HL-60 (cell line): Measurements from ENCODE around the gene ZCCHC2.

Experiments
- DNase-seq, 2 experiments: peaks; one replicate each; pipeline ENCODE4 v3.0.0-alpha.2; 2010 to 2020; ENCODE audit warnings: low read depth in 1 of 2, low spot score in 1 of 2
- H3K27ac ChIP-seq: fragments of 250-450 bp; sonication (Bioruptor Pico); replicated peaks from 2 replicates; pipeline ENCODE4 v1.5.1; 2020; ENCODE audit warnings: mild to moderate bottlenecking, moderate library complexity
- H3K27me3 ChIP-seq: fragments of 250-450 bp; sonication (Bioruptor Pico); 2 replicates; pipeline ENCODE4 v1.5.1; 2021; ENCODE audit warnings: mild to moderate bottlenecking, moderate library complexity; ENCODE audit not compliant: insufficient read depth, poor library complexity, severe bottlenecking
- H3K4me3 ChIP-seq: replicated peaks from 2 replicates; pipeline ENCODE4 v1.5.1; 2011; ENCODE audit warnings: mild to moderate bottlenecking, control low read depth, low read length; ENCODE audit not compliant: insufficient read depth
- CTCF ChIP-seq: IDR thresholded peaks from one replicate; pipeline ENCODE4 v1.5.1; 2011; ENCODE audit warnings: low read length, control low read depth, inconsistent platforms; ENCODE audit not compliant: insufficient read depth
- GABPA ChIP-seq: IDR thresholded peaks from 2 replicates; pipeline ENCODE4 v1.6.1; 2012; ENCODE audit warnings: low read depth
- POLR2AphosphoS5 ChIP-seq: IDR thresholded peaks from 2 replicates; pipeline ENCODE4 v1.6.1; 2012; ENCODE audit warnings: low read depth
- SPI1 ChIP-seq: IDR thresholded peaks from 2 replicates; pipeline ENCODE4 v1.6.1; 2012; ENCODE audit warnings: low read depth, mild to moderate bottlenecking, borderline replicate concordance
- TF ChIP-seq, protein P1 (sequence below): IDR thresholded peaks from 2 replicates; pipeline ENCODE4 v1.6.1; 2012; ENCODE audit warnings: low read depth; ENCODE audit not compliant: insufficient replicate concordance

ZCCHC2 gene

DNA sequence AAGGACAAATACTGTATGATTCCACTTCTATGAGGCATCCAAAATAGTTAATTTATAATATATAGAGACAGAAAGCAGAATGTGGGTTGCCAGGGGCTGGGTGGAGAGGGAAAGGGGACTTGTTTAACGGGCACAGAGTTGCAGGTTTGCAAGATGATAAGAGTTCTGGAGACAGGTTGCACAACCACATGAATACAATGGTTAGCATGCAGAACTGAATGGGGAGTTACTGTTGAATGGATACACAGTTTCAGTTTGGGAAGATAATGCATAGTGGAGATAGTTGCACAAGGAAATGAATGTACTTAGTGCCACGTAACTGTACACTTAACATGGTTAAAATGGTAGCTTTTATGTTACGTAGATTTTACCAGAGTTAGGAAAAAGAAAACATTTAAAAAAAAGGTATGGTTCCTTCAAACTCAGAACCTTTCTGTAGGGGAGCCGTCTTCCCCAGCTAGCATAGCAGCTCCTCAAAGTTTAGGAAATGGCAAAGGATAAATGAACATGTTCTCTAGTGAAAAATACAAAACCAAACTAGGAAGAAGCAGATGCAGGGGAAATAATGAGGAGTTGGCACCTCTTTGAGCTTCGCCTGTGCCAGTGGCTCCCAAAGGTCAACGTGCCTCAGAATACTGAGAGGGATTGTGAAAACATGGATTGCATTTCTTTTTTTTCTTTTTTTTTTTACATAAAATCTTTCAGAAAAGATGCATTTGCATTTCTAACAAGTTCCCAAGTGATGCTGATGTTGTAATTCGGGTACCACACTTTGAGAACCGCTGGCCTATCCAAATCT lies 95.2 kb downstream of the ZCCHC2 start:
- no peak overlapping the region for H3K4me3 ChIP-seq
- no peaks in the 10 kb centered on the region for H3K27me3 ChIP-seq
- TF ChIP-seq, protein P1, sequence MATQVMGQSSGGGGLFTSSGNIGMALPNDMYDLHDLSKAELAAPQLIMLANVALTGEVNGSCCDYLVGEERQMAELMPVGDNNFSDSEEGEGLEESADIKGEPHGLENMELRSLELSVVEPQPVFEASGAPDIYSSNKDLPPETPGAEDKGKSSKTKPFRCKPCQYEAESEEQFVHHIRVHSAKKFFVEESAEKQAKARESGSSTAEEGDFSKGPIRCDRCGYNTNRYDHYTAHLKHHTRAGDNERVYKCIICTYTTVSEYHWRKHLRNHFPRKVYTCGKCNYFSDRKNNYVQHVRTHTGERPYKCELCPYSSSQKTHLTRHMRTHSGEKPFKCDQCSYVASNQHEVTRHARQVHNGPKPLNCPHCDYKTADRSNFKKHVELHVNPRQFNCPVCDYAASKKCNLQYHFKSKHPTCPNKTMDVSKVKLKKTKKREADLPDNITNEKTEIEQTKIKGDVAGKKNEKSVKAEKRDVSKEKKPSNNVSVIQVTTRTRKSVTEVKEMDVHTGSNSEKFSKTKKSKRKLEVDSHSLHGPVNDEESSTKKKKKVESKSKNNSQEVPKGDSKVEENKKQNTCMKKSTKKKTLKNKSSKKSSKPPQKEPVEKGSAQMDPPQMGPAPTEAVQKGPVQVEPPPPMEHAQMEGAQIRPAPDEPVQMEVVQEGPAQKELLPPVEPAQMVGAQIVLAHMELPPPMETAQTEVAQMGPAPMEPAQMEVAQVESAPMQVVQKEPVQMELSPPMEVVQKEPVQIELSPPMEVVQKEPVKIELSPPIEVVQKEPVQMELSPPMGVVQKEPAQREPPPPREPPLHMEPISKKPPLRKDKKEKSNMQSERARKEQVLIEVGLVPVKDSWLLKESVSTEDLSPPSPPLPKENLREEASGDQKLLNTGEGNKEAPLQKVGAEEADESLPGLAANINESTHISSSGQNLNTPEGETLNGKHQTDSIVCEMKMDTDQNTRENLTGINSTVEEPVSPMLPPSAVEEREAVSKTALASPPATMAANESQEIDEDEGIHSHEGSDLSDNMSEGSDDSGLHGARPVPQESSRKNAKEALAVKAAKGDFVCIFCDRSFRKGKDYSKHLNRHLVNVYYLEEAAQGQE: no peak
- TF ChIP-seq SPI1: no peak
- TF ChIP-seq POLR2AphosphoS5: no peak
- no peak for TF ChIP-seq GABPA
- no peak for TF ChIP-seq CTCF
- H3K27ac ChIP-seq: no peak overlapping the region
- no peak for DNase-seq

DNA sequence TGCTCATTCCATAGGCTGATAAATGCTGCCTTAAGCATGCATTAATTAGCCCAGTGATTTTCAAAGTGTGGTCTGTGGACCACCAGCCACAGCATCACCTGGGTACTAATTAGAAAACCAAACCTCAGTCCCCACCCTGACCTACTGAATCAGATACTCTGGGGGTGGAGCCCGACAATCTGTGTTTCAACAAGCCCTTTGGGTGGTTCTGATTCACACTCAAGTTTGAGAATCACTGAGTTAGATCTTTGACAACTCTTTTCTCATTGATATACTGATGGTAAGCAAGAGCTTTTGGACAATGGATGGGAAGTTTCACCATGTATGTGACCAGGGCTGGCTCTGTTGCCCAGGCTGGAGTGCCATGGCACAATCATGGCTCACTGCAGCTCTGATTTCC lies 95.9 kb downstream of the ZCCHC2 start:
- no peak for TF ChIP-seq GABPA
- no peak for TF ChIP-seq POLR2AphosphoS5
- TF ChIP-seq CTCF: no peak
- TF ChIP-seq, protein P1: no peak
- no peak for TF ChIP-seq SPI1
- Histone ChIP-seq H3K27ac (no peak overlapping the region), H3K27me3 (no peaks in the 10 kb centered on the region), H3K4me3 (no peak overlapping the region)
- no peak for DNase-seq

GRCh38 chr18:62621546-62621945 lies 98.7 kb downstream of the ZCCHC2 start:
- Histone ChIP-seq H3K4me3 (no peak overlapping the region), H3K27me3 (no peaks in the 10 kb centered on the region), H3K27ac (no peak overlapping the region)
- DNase-seq: no peak
- TF ChIP-seq POLR2AphosphoS5 (no peak), CTCF (no peak), GABPA (no peak), SPI1 (no peak)
- TF ChIP-seq, protein P1: no peak
